ENCODE data around the gene SAMD1.

Gene SAMD1

GRCh38 chr19:14090509-14091080, at the start of gene SAMD1:
SAMD1 (minus strand) TSS chr19:14090751.
- peak; percentile 71 to 80 for DNase-seq (ENCODE audit: low read depth in 2 of 2)

- no peak for DNase-seq (ENCODE audit: low read depth in 2 of 2)
Observed at GRCh38 chr19:14139944-14140343, 49.4 kb upstream of the SAMD1 start.

GRCh38 chr19:14138576-14139265, 48.2 kb upstream of the SAMD1 start:
- DNase-seq (ENCODE audit: low read depth in 2 of 2): no peak

GRCh38 chr19:14136509-14137281, 46.1 kb upstream of the SAMD1 start, which contains the start of gene ASF1B:
ASF1B (minus strand) TSS chr19:14136589; CDS start chr19:14136456, 133 bp downstream.
- DNase-seq (ENCODE audit: low read depth in 2 of 2): peak; percentile 92 to 97

GRCh38 chr19:14135985-14136508, 45.5 kb upstream of the SAMD1 start:
- DNase-seq (ENCODE audit: low read depth in 2 of 2): no peak

- no peak for DNase-seq (ENCODE audit: low read depth in 2 of 2)
Observed at GRCh38 chr19:14135355-14135754, 44.8 kb upstream of the SAMD1 start.

- no peak for DNase-seq (ENCODE audit: low read depth in 2 of 2)
Observed at GRCh38 chr19:14127929-14128509, 37.5 kb upstream of the SAMD1 start.

- no peak for DNase-seq (ENCODE audit: low read depth in 2 of 2)
Observed at GRCh38 chr19:14127176-14127575, 36.6 kb upstream of the SAMD1 start.

- DNase-seq (ENCODE audit: low read depth in 2 of 2): no peak
Observed at GRCh38 chr19:14122924-14123323, 32.4 kb upstream of the SAMD1 start.

- no peak for DNase-seq (ENCODE audit: low read depth in 2 of 2)
Observed at GRCh38 chr19:14120497-14120780, 29.9 kb upstream of the SAMD1 start.

GRCh38 chr19:14119644-14120496, 29.3 kb upstream of the SAMD1 start:
- no peak for DNase-seq (ENCODE audit: low read depth in 2 of 2)

GRCh38 chr19:14119146-14119545, 28.6 kb upstream of the SAMD1 start:
- no peak for DNase-seq (ENCODE audit: low read depth in 2 of 2)

- DNase-seq (ENCODE audit: low read depth in 2 of 2): no peak
Observed at GRCh38 chr19:14118165-14119051, 27.9 kb upstream of the SAMD1 start.

- DNase-seq (ENCODE audit: low read depth in 2 of 2): peak; percentile 97 to 98
Observed at GRCh38 chr19:14117668-14118164, 27.2 kb upstream of the SAMD1 start, which contains the start of gene PRKACA. PRKACA (minus strand) TSS chr19:14117762; CDS start chr19:14117547, 215 bp downstream.

- no peak for DNase-seq (ENCODE audit: low read depth in 2 of 2)
Observed at GRCh38 chr19:14116918-14117578, 26.5 kb upstream of the SAMD1 start.

GRCh38 chr19:14116525-14116917, 26.0 kb upstream of the SAMD1 start:
- no peak for DNase-seq (ENCODE audit: low read depth in 2 of 2)

GRCh38 chr19:14115756-14116155, 25.2 kb upstream of the SAMD1 start:
- DNase-seq (ENCODE audit: low read depth in 2 of 2): no peak

- DNase-seq (ENCODE audit: low read depth in 2 of 2): peak; percentile 43 to 52
Observed at GRCh38 chr19:14114854-14115253, 24.3 kb upstream of the SAMD1 start.

GRCh38 chr19:14114439-14114838, 23.9 kb upstream of the SAMD1 start:
- DNase-seq (ENCODE audit: low read depth in 2 of 2): no peak

All from stimulated activated CD4-positive, alpha-beta T cell treated with anti-CD3 and anti-CD28 coated beads, Interleukin-4, amount 100 ng/mL, for 48 hours (primary cell).